Skeletal muscle cell (primary cell): ENCODE results near the gene RUVBL1.

Experiments
- DNase-seq: peaks from one replicate; pipeline ENCODE4 v3.0.0-alpha.2; 2010; ENCODE audit warnings: low read depth
- H3K4me3 ChIP-seq: 2 replicates; pipeline ENCODE4 v1.5.1; 2011; ENCODE audit warnings: low read depth, mild to moderate bottlenecking, control low read depth, low read length, moderate library complexity

Gene RUVBL1

GRCh38 chr3:128144512-128145187 is 21.0 kb upstream of the RUVBL1 start:
- no peak for DNase-seq

GRCh38 chr3:128143496-128143895 is 19.9 kb upstream of the RUVBL1 start:
- no peak overlapping the region for H3K4me3 ChIP-seq
- DNase-seq = no peak

More at GRCh38 chr3:128144512-128145187, 21.0 kb upstream of the RUVBL1 start:
- H3K4me3 ChIP-seq = no peak overlapping the region

- no peak overlapping the region for H3K4me3 ChIP-seq
- DNase-seq = peak; percentile 17
Measured at GRCh38 chr3:128133273-128133883, 9.8 kb upstream of the RUVBL1 start.

- H3K4me3 ChIP-seq = no peak overlapping the region
- no peak for DNase-seq
Measured at GRCh38 chr3:128131897-128132646, 8.5 kb upstream of the RUVBL1 start.

GRCh38 chr3:128128251-128128650 is 4.6 kb upstream of the RUVBL1 start:
- no peak for DNase-seq
- H3K4me3 ChIP-seq = no peak overlapping the region

- H3K4me3 ChIP-seq = no peak overlapping the region
- no peak for DNase-seq
Measured at GRCh38 chr3:128127236-128127635, 3.6 kb upstream of the RUVBL1 start.

GRCh38 chr3:128123156-128123537 is 465 bp downstream of the RUVBL1 start:
- no peak for DNase-seq
- H3K4me3 ChIP-seq = peak overlapping the region; percentile 78

GRCh38 chr3:128122013-128122412 is 1.6 kb downstream of the RUVBL1 start:
- H3K4me3 ChIP-seq = no peak overlapping the region
- DNase-seq = no peak

- no peak overlapping the region for H3K4me3 ChIP-seq
- DNase-seq = no peak
Measured at GRCh38 chr3:128113817-128114794, 9.5 kb downstream of the RUVBL1 start.

GRCh38 chr3:128112357-128112968 is 11.1 kb downstream of the RUVBL1 start:
- peak; percentile 78 for DNase-seq
- no peak overlapping the region for H3K4me3 ChIP-seq

GRCh38 chr3:128111147-128111546 is 12.5 kb downstream of the RUVBL1 start:
- DNase-seq = no peak
- H3K4me3 ChIP-seq = no peak overlapping the region

GRCh38 chr3:128107834-128108233 is 15.8 kb downstream of the RUVBL1 start:
- no peak overlapping the region for H3K4me3 ChIP-seq
- DNase-seq = no peak

GRCh38 chr3:128103136-128103676 is 20.4 kb downstream of the RUVBL1 start:
- no peak overlapping the region for H3K4me3 ChIP-seq
- no peak for DNase-seq

- no peak for DNase-seq
- no peak overlapping the region for H3K4me3 ChIP-seq
Measured at GRCh38 chr3:128100638-128101037, 23.0 kb downstream of the RUVBL1 start.

GRCh38 chr3:128100161-128100560 is 23.5 kb downstream of the RUVBL1 start:
- DNase-seq = no peak

GRCh38 chr3:128098234-128098633 is 25.4 kb downstream of the RUVBL1 start:
- no peak for DNase-seq
- H3K4me3 ChIP-seq = no peak overlapping the region

More at GRCh38 chr3:128100161-128100560, 23.5 kb downstream of the RUVBL1 start:
- H3K4me3 ChIP-seq = no peak overlapping the region

- H3K4me3 ChIP-seq = no peak overlapping the region
- peak; percentile 48 for DNase-seq
Measured at GRCh38 chr3:128095222-128095703, 28.3 kb downstream of the RUVBL1 start.

- no peak overlapping the region for H3K4me3 ChIP-seq
Measured at GRCh38 chr3:128094295-128095151, 29.1 kb downstream of the RUVBL1 start.

More at GRCh38 chr3:128094295-128095151, 29.1 kb downstream of the RUVBL1 start:
- no peak for DNase-seq
